Heart left ventricle (tissue), 13 donors: Measurements from ENCODE around the gene MSH3.

Experiments
- POLR2A ChIP-seq, 2 donors: fragments of 450-650 bp; IDR thresholded peaks; one replicate each; pipeline ENCODE4 v1.6.1; 2017; ENCODE audit warnings: antibody characterized with exemption in 2 of 2, mild to moderate bottlenecking in 2 of 2, moderate library complexity in 2 of 2
- TF ChIP-seq, protein P1 (sequence below), 12 donors: fragments of 200-600 bp; sonication (generic) in 4 of 12; IDR thresholded peaks; one replicate each; pipeline versions ENCODE4 v1.5.0 to v1.8.0; 2018 to 2022; ENCODE audit warnings: antibody characterized with exemption in 12 of 12, mild to moderate bottlenecking in 5 of 12
- donor health status: ischemic (EF 13 %, LVEDD 7.1; RV severe dilation, severe dysfunction).
- donor health status: DM: no; HTN: yes; CAD: no.
- donor health status: DM: no; HTN: no; CAD: no.
- donor health status: ischemic (EF 25% LVEDD 6.9; RV normal size, moderate dysfunction).
- donor health status: ischemic (EF 25% LVEDD 5.7; RV mildly dilated, moderate dysfunction).
- donor health status: ischemic (EF 35%, LVEDD 5.7; RV mildly dilated, moderate dysfunction).
- donor health status: nonischemic (EF 11% LVEDD 7.7; RV severe dilation, severe dysfunction).
- donor health status: DM: yes; HTN: yes; CAD: no.
- donor health status: PGD.
- donor health status: ischemic (EF 29% LVEDD 5.4; RV normal size, mild dysfunction).
- donor health status: nonischemic (EF 23%, LVEDD 6.1; RV moderate dilation, normal function).

DNA sequence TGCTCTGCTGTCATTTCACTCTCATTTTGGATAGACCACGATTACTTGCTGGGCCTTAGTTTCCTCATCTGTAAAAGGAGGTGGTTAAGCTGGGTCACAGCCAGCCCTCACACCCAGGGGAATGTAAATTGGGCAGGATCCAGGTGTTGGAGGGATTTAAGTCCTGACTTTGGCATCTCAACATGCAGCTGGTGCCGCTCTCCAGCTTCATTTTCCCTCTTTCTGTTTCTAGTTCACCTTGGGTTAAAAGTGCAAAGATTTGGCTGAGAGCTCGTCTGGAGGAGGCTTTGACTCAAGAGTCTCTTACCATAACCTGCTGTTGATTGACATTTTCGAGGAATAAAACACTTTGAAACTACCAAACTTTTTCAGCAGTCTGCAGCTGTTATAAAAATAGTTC, 144.6 kb downstream of the MSH3 start:
- no peak for TF ChIP-seq POLR2A (IDR thresholded peaks at IDR 0.05)
- TF ChIP-seq, protein P1, sequence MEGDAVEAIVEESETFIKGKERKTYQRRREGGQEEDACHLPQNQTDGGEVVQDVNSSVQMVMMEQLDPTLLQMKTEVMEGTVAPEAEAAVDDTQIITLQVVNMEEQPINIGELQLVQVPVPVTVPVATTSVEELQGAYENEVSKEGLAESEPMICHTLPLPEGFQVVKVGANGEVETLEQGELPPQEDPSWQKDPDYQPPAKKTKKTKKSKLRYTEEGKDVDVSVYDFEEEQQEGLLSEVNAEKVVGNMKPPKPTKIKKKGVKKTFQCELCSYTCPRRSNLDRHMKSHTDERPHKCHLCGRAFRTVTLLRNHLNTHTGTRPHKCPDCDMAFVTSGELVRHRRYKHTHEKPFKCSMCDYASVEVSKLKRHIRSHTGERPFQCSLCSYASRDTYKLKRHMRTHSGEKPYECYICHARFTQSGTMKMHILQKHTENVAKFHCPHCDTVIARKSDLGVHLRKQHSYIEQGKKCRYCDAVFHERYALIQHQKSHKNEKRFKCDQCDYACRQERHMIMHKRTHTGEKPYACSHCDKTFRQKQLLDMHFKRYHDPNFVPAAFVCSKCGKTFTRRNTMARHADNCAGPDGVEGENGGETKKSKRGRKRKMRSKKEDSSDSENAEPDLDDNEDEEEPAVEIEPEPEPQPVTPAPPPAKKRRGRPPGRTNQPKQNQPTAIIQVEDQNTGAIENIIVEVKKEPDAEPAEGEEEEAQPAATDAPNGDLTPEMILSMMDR (IDR thresholded peaks at IDR 0.05) = no peak
